ENCODE results near the gene APBA2.
"Not testable (repeated sequence)": the region's sequence is repeated elsewhere in the genome, so short reads cannot be mapped to it uniquely, and the experiment has no call there.

The APBA2 gene

GRCh38 chr15:29043736-29044502 lies 158.1 kb downstream of the APBA2 start:
- no peak for FAIRE-seq

- FAIRE-seq: no peak
Observed at GRCh38 chr15:29044503-29044901, 158.7 kb downstream of the APBA2 start.

- not testable (repeated sequence) for FAIRE-seq
Observed at GRCh38 chr15:29045161-29045560, 159.4 kb downstream of the APBA2 start.

GRCh38 chr15:29045717-29046116 lies 159.9 kb downstream of the APBA2 start:
- FAIRE-seq: no peak

GRCh38 chr15:29046281-29046810 lies 160.6 kb downstream of the APBA2 start:
- no peak for FAIRE-seq

- FAIRE-seq: no peak
Observed at GRCh38 chr15:29046977-29047376, 161.2 kb downstream of the APBA2 start.

- no peak for FAIRE-seq
Observed at GRCh38 chr15:29048011-29048410, 162.2 kb downstream of the APBA2 start.

- FAIRE-seq: no peak
Observed at GRCh38 chr15:29050870-29051269, 165.1 kb downstream of the APBA2 start.

- no peak for FAIRE-seq
Observed at GRCh38 chr15:29051422-29051821, 165.6 kb downstream of the APBA2 start.

- FAIRE-seq: no peak
Observed at GRCh38 chr15:29053006-29053405, 167.2 kb downstream of the APBA2 start.

- FAIRE-seq: no peak
Observed at GRCh38 chr15:29053661-29054131, 167.9 kb downstream of the APBA2 start.

GRCh38 chr15:29054171-29055045 lies 168.6 kb downstream of the APBA2 start:
- FAIRE-seq: no peak

GRCh38 chr15:29055876-29056275 lies 170.1 kb downstream of the APBA2 start:
- no peak for FAIRE-seq

- FAIRE-seq: no peak
Observed at GRCh38 chr15:29056839-29057450, 171.2 kb downstream of the APBA2 start.

- FAIRE-seq: no peak
Observed at GRCh38 chr15:29057856-29058255, 172.1 kb downstream of the APBA2 start.

- FAIRE-seq: no peak
Observed at GRCh38 chr15:29058903-29059539, 173.2 kb downstream of the APBA2 start.

GRCh38 chr15:29059871-29060640 lies 174.3 kb downstream of the APBA2 start:
- no peak for FAIRE-seq

GRCh38 chr15:29061746-29062145 lies 176.0 kb downstream of the APBA2 start:
- FAIRE-seq: no peak

- no peak for FAIRE-seq
Observed at GRCh38 chr15:29062179-29062591, 176.4 kb downstream of the APBA2 start.

GRCh38 chr15:29062626-29063025 lies 176.9 kb downstream of the APBA2 start:
- FAIRE-seq: no peak

GRCh38 chr15:29063646-29064045 lies 177.9 kb downstream of the APBA2 start:
- no peak for FAIRE-seq

- FAIRE-seq: no peak
Observed at GRCh38 chr15:29064290-29064689, 178.5 kb downstream of the APBA2 start.

Measured in colon (tissue), 2 donors.